Skeletal muscle satellite cell (primary cell): Measurements from ENCODE around the gene ANO2.

Experiments
- H3K27me3 ChIP-seq: 2 replicates; pipeline ENCODE4 v1.7.0; 2013; ENCODE audit warnings: low read length; ENCODE audit not compliant: control insufficient read depth, insufficient read depth
- H3K36me3 ChIP-seq: 2 replicates; pipeline ENCODE4 v1.7.0; 2013; ENCODE audit warnings: mild to moderate bottlenecking, control low read depth, low read length; ENCODE audit not compliant: insufficient read depth
- H3K4me1 ChIP-seq: 2 replicates; pipeline ENCODE4 v1.7.0; 2013; ENCODE audit warnings: low read length; ENCODE audit not compliant: control insufficient read depth, insufficient read depth
- H3K4me2 ChIP-seq: 2 replicates; pipeline ENCODE4 v1.7.0; 2013; ENCODE audit warnings: mild to moderate bottlenecking, low read length
- H3K4me3 ChIP-seq: 2 replicates; pipeline ENCODE4 v1.7.0; 2013; ENCODE audit warnings: low read length
- H3K9ac ChIP-seq: 2 replicates; pipeline ENCODE4 v1.7.0; 2013; ENCODE audit warnings: mild to moderate bottlenecking, low read depth, low read length, moderate library complexity
- H3K9me3 ChIP-seq: replicated peaks from 2 replicates; pipeline ENCODE4 v1.7.0; 2013; ENCODE audit warnings: mild to moderate bottlenecking, control low read depth, low read length

ANO2 gene

GRCh38 chr12:5523396-5524115 lies 421.5 kb downstream of the ANO2 start:
- Histone ChIP-seq H3K27me3 (no peaks in the 10 kb centered on the region), H3K4me2 (no peak overlapping the region), H3K9me3 (peaks cover 5% of the 10 kb centered on the region), H3K4me3 (no peak overlapping the region), H3K4me1 (no peaks in the 10 kb centered on the region), H3K36me3 (no peaks in the 10 kb centered on the region), H3K9ac (no peak overlapping the region)

DNA sequence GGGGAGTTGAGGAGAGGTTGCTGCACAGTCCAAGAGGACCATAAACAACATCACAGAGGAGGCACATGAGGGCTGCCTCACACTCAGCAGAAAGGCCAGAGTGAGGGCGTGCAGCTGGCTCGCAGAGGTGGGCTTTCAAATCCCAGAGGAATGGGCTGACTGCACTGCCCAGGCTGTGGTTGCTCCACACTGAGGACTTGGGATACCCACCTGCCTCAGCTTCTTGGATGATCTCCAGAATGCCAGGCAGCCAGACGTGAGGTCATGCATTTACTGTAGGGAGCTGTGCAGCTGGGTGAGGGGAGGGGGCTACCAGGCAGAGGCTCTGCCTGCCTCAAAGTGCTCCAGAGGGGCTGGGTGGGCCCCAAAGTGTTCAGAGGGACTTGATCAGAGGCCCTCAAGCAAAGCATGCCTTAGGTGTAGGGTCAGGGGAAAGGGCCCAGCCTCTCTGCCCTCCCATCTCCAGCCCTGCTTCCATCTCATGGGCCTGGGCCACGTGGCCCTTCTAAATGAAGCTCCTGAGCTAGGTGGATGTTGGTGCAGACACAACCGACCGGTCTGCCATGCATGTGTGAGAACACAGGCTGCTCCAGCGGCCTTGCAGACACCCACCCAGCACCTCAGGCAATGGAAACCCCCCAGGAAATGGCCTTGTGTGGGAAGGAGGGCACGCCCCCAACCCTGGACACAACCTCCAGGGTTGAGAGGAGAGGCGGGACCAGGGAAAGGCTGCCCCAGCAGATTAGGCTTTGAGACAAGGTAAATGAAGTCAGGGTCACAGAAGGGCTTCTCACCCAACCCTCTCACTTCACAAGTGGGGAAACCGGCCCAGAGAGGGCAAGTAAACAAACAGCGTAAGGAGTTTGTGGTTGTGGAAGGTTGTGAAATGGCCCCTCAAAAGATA lies 422.4 kb downstream of the ANO2 start:
- Histone ChIP-seq H3K4me3 (no peak overlapping the region), H3K9ac (no peak overlapping the region), H3K9me3 (peaks cover 5% of the 10 kb centered on the region), H3K4me1 (no peaks in the 10 kb centered on the region), H3K36me3 (no peaks in the 10 kb centered on the region), H3K4me2 (no peak overlapping the region), H3K27me3 (no peaks in the 10 kb centered on the region)

DNA sequence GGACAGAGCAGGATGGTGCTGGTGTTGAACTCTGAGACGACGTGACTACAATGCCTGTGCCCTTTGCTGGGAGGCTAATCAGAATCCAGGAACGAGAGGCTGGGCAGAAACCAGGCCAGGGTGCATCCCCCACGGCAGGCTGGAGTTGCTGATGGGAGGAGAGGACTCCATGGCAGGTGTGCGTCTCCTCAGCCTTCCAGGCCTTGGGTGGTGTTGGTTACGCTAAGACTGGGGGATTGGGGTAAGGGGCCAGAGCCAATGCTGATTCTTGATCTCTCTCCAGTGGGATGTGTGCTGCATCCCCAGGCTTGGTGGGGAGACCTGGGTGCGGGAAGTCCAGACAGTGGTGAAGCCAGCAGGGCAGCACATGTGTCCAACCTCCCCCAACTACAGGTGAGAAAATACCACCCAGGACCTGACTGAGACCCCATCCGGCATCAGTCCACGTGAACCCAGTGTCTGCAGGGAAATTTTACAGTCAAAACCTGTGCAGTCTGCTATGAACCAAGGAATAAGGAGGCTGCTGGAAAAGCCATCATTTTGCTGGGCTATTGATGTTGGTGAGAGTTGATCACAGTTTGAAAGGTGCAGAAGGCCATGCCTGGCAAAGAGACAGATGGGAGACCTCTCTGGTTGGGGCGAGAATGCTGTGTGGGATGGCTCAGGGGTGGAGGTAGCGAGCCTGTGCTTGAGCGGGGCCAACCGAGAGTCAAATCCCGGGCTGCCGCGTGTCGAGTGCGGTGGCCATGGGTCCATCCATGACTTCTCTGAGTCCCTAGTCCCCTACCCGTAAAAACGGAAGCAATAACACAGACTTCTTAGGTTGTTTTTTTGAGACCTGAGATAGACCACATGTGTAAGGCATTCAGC lies 423.4 kb downstream of the ANO2 start:
- Histone ChIP-seq H3K36me3 (no peaks in the 10 kb centered on the region), H3K27me3 (no peaks in the 10 kb centered on the region), H3K4me3 (no peak overlapping the region), H3K9ac (no peak overlapping the region), H3K4me2 (no peak overlapping the region), H3K9me3 (peaks cover 5% of the 10 kb centered on the region), H3K4me1 (no peaks in the 10 kb centered on the region)

DNA sequence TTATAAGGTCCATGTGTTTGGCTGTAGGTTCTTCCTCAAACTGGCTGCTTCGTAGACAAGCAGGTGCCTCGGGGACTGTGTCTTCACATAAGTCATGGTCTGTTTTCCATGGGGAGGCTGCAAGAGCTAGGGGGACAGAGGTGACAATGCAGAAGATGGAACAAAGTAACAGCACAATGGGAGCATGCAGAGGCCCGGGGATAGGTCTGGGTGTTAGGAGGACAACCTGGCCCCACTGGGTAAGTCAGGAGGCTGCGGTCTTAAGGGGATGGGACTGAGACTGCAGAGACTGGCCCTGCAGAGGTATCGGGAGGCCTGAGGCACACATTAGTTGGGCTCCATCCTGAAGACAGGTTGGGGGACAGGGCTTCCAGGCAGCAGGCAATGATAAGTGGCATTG lies 424.2 kb downstream of the ANO2 start:
- no peak overlapping the region for H3K9ac ChIP-seq
- no peak overlapping the region for H3K4me2 ChIP-seq
- no peaks in the 10 kb centered on the region for H3K4me1 ChIP-seq
- H3K27me3 ChIP-seq = no peaks in the 10 kb centered on the region
- no peaks in the 10 kb centered on the region for H3K36me3 ChIP-seq
- H3K9me3 ChIP-seq = peaks cover 5% of the 10 kb centered on the region
- H3K4me3 ChIP-seq = no peak overlapping the region

DNA sequence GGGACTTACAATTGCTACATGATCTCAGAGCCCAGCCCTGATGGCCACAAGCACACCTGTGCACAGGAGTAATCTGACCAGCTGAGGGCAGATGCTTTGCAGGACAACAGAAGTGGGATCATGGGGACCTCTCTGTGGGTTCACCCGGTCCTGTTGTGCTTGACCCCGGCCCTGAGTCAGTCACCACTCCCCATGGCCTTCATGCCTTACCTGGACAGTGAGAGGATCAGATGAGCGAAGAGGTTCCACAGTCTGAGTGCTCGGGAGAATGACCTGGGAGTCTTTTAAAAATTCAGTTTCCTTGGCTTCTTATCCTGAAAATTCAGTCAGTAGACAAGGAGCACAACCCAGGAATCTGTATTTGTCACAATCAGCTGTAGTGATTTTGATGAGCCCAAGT lies 425.0 kb downstream of the ANO2 start:
- Histone ChIP-seq H3K4me1 (no peaks in the 10 kb centered on the region), H3K36me3 (no peaks in the 10 kb centered on the region), H3K4me3 (no peak overlapping the region), H3K4me2 (no peak overlapping the region), H3K27me3 (no peaks in the 10 kb centered on the region), H3K9me3 (peaks cover 5% of the 10 kb centered on the region), H3K9ac (no peak overlapping the region)

DNA sequence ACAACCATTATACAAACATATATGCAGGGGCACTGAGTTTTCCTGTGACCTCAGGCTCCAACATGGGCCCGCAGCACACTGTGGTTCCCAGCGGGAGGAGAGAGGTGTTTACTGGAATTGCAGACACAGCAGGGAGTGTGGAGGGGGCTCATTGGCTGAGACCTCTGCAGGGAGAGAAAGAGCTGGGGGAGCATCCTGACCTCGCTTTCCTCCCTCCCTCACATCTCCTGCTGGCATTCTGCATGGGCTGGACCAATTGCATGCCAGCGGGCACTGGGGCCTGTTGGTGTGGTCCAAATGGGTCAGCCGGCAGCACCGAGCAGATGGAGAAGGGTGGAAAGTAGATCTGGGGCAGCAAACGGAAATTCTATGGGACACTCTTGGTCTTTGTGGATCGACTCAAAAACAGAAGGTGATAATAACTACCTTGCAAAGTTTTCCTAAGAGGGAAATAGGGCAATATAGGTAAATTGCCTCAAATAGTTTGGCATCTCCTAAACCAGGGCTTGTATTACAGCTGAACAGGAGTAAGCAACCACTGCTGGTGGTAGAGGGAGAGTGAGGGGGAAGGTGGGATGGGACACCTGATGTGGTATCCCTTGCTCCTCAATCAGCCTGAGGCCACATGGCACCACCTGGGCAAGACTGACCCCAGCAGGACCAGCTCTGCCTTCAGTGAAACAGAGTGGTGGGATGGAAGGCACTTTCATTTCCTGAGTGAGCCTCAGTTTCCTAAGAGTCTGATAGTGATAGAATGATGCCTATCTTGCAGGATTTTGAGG lies 426.3 kb downstream of the ANO2 start:
- no peak overlapping the region for H3K4me2 ChIP-seq
- H3K9ac ChIP-seq = no peak overlapping the region

GRCh38 chr12:5516371-5517241 lies 428.5 kb downstream of the ANO2 start:
- Histone ChIP-seq H3K36me3 (no peaks in the 10 kb centered on the region), H3K4me3 (no peak overlapping the region), H3K27me3 (peaks cover 22% of the 10 kb centered on the region), H3K4me1 (no peaks in the 10 kb centered on the region), H3K4me2 (no peak overlapping the region), H3K9ac (no peak overlapping the region), H3K9me3 (no peaks in the 10 kb centered on the region)

More for the DNA sequence above, 426.3 kb downstream of the ANO2 start:
- Histone ChIP-seq H3K27me3 (peaks cover 3% of the 10 kb centered on the region), H3K4me1 (no peaks in the 10 kb centered on the region), H3K9me3 (peaks cover 5% of the 10 kb centered on the region), H3K4me3 (no peak overlapping the region), H3K36me3 (no peaks in the 10 kb centered on the region)

DNA sequence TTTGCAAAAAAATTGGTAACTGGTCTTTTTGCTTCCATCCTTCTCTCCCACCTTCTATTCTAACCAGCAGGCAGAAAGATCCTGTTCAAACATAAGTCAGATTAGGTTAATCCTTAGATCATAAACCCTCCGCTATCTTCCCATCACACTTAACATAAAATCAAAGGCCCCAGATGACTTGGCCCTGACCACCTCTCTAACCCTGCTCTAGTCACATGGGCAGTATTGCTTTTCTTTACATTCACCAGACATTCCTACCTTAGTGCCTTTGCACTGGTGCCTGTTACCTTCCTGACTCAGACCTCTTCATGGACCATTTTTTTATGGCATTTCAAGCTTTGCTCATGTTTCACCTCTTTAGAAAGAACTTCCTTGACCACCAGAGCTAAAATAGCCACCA lies 429.6 kb downstream of the ANO2 start:
- no peaks in the 10 kb centered on the region for H3K36me3 ChIP-seq
- H3K4me3 ChIP-seq = no peak overlapping the region
- H3K4me1 ChIP-seq = no peaks in the 10 kb centered on the region
- H3K9me3 ChIP-seq = no peaks in the 10 kb centered on the region
- H3K4me2 ChIP-seq = no peak overlapping the region
- no peak overlapping the region for H3K9ac ChIP-seq
- peaks cover 31% of the 10 kb centered on the region for H3K27me3 ChIP-seq

DNA sequence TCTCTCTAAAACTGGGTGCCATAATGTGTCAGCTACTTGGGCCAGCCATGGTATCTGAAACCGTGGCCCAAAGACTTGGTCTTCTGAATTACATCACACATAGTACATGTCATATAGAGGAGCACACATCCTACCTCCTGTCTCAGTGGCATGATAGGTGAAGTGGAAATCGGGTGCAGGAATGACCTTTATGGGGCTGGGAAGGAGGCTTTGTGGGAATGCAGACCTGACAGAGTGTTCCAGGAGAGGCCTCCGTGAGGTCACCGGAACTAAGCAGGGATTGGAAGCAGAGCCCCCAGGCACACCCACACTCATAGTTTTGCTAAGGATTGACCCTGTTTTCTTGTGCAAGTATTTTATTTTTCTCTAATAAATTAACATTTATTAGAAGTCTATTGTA lies 430.5 kb downstream of the ANO2 start:
- no peaks in the 10 kb centered on the region for H3K36me3 ChIP-seq
- H3K9me3 ChIP-seq = no peaks in the 10 kb centered on the region
- H3K9ac ChIP-seq = no peak overlapping the region
- H3K27me3 ChIP-seq = peaks cover 32% of the 10 kb centered on the region
- no peak overlapping the region for H3K4me2 ChIP-seq
- no peak overlapping the region for H3K4me3 ChIP-seq
- no peaks in the 10 kb centered on the region for H3K4me1 ChIP-seq

- Histone ChIP-seq H3K9me3 (no peaks in the 10 kb centered on the region), H3K36me3 (no peaks in the 10 kb centered on the region), H3K9ac (no peak overlapping the region), H3K27me3 (peaks cover 32% of the 10 kb centered on the region), H3K4me1 (no peaks in the 10 kb centered on the region), H3K4me2 (no peak overlapping the region), H3K4me3 (no peak overlapping the region)
Observed at GRCh38 chr12:5514016-5514415, 431.0 kb downstream of the ANO2 start.
